Neural cell (in vitro differentiated cells): ENCODE results near the gene LCP2. TPM values are rescaled to one million over a fixed set of nuclear protein-coding genes. Genes with fewer than 3 reads are reported as not detected.

Source experiments
- H2AFZ ChIP-seq: fragments of 200-600, 300-800 bp; sonication (generic), shearing (Covaris generic); 2 replicates; pipeline ENCODE4 v1.6.0; 2014; ENCODE audit warnings: low read depth, mild to moderate bottlenecking, antibody characterized with exemption, low read length, moderate library complexity
- H3F3A ChIP-seq: fragments of 200-600 bp; shearing (Covaris generic); 2 replicates; pipeline ENCODE4 v1.6.1; 2016; ENCODE audit warnings: mild to moderate bottlenecking, moderate library complexity, mixed read lengths, antibody characterized with exemption, low read length; ENCODE audit not compliant: insufficient read depth, poor library complexity, severe bottlenecking
- H3K27ac ChIP-seq: fragments of 200-600, 300-800 bp; sonication (generic), shearing (Covaris generic); 2 replicates; pipeline ENCODE4 v1.5.1; 2014; ENCODE audit warnings: mild to moderate bottlenecking, low read length, moderate library complexity
- H3K27me3 ChIP-seq: fragments of 300-800, 200-600 bp; sonication (generic), shearing (Covaris generic); 2 replicates; pipeline ENCODE4 v1.6.0; 2014; ENCODE audit warnings: mild to moderate bottlenecking, low read depth, low read length, moderate library complexity; ENCODE audit not compliant: insufficient read depth
- H3K36me3 ChIP-seq: fragments of 300-800, 200-600 bp; sonication (generic), shearing (Covaris generic); 2 replicates; pipeline ENCODE4 v1.5.1; 2014; ENCODE audit warnings: mild to moderate bottlenecking, antibody characterized with exemption, low read length, moderate library complexity; ENCODE audit not compliant: insufficient read depth
- H3K4me2 ChIP-seq: fragments of 300-800, 200-600 bp; sonication (generic), shearing (Covaris generic); 2 replicates; pipeline ENCODE4 v1.6.0; 2014; ENCODE audit warnings: mild to moderate bottlenecking, low read length
- H3K4me3 ChIP-seq: fragments of 300-800, 200-600 bp; sonication (generic), shearing (Covaris generic); 2 replicates; pipeline ENCODE4 v1.5.1; 2014; ENCODE audit warnings: mild to moderate bottlenecking, low read length, moderate library complexity
- H3K79me2 ChIP-seq: fragments of 200-600 bp; shearing (Covaris generic); replicated peaks from 2 replicates; pipeline ENCODE4 v1.6.0; 2014; ENCODE audit warnings: mild to moderate bottlenecking, low read length, moderate library complexity; ENCODE audit not compliant: insufficient read depth
- H3K9ac ChIP-seq: fragments of 300-800, 200-600 bp; sonication (generic), shearing (Covaris generic); 2 replicates; pipeline ENCODE4 v1.6.1; 2016; ENCODE audit warnings: mild to moderate bottlenecking, low read length, mixed read lengths
- H3K9me2 ChIP-seq: fragments of 200-600 bp; shearing (Covaris generic); 2 replicates; pipeline ENCODE4 v1.6.1; 2016; ENCODE audit warnings: mild to moderate bottlenecking, low read length, mixed read lengths; ENCODE audit not compliant: insufficient read depth
- H3K9me3 ChIP-seq: fragments of 200-600, 300-800 bp; sonication (generic), shearing (Covaris generic); 2 replicates; pipeline ENCODE4 v1.6.1; 2016; ENCODE audit warnings: mild to moderate bottlenecking, mixed run types, low read length, moderate library complexity, mixed read lengths
- H4K20me1 ChIP-seq: fragments of 200-600 bp; shearing (Covaris generic); 2 replicates; pipeline ENCODE4 v1.6.1; 2016; ENCODE audit warnings: mild to moderate bottlenecking, mixed run types; ENCODE audit not compliant: insufficient read depth
- EP300 ChIP-seq: fragments of 450-650 bp; conservative IDR thresholded peaks from 2 replicates; pipeline ENCODE4 v1.6.1; 2014; ENCODE audit warnings: antibody characterized with exemption, mild to moderate bottlenecking, moderate library complexity; ENCODE audit not compliant: poor library complexity, severe bottlenecking
- EZH2 ChIP-seq: fragments of 200-600, 300-800 bp; shearing (Covaris generic), sonication (generic); IDR thresholded peaks from 2 replicates; pipeline ENCODE4 v1.6.1; 2014; ENCODE audit warnings: antibody characterized with exemption, low read length, borderline replicate concordance, mild to moderate bottlenecking; ENCODE audit not compliant: insufficient read depth, poor library complexity, severe bottlenecking
- MXI1 ChIP-seq: fragments of 450-650 bp; conservative IDR thresholded peaks from 2 replicates; pipeline ENCODE4 v1.6.1; 2014; ENCODE audit warnings: antibody characterized with exemption, mild to moderate bottlenecking; ENCODE audit not compliant: poor library complexity, severe bottlenecking
- POLR2AphosphoS5 ChIP-seq: IDR thresholded peaks from 2 replicates; pipeline ENCODE4 v1.6.1; 2012
- RAD21 ChIP-seq: fragments of 450-650 bp; conservative IDR thresholded peaks from 2 replicates; pipeline ENCODE4 v1.6.1; 2014; ENCODE audit warnings: antibody characterized with exemption, mild to moderate bottlenecking, moderate library complexity
- SMC3 ChIP-seq: fragments of 450-650 bp; conservative IDR thresholded peaks from 2 replicates; pipeline ENCODE4 v1.6.1; 2014; ENCODE audit warnings: antibody characterized with exemption, mild to moderate bottlenecking, moderate library complexity; ENCODE audit not compliant: poor library complexity
- TAF1 ChIP-seq: IDR thresholded peaks from 2 replicates; pipeline ENCODE4 v1.6.1; 2012; ENCODE audit warnings: low read depth
- polyA plus RNA-seq: library from polyadenylated mRNA; depleted of rRNA; stranded (reverse); fragments of >200 nt; gene quantifications from 2 replicates; pipeline ENCODE4 v1.2.3, GENCODE V29; 2014
- TF ChIP-seq, protein P1 (sequence below): fragments of 450-650 bp; IDR thresholded peaks from 2 replicates; pipeline ENCODE4 v1.5.1; 2014; ENCODE audit warnings: antibody characterized with exemption, mild to moderate bottlenecking, moderate library complexity; ENCODE audit not compliant: poor library complexity, severe bottlenecking
- TF ChIP-seq, protein P2 (sequence below): IDR thresholded peaks from 2 replicates; pipeline ENCODE4 v1.6.1; 2012; ENCODE audit warnings: borderline replicate concordance

The LCP2 gene
- polyA plus RNA-seq, 1 donor from 2014 or later, result not detected

- Histone ChIP-seq H4K20me1 (no peaks in the 10 kb centered on the region), H3K9me3 (no peaks in the 10 kb centered on the region), H3K4me2 (no peak overlapping the region), H3F3A (no peaks in the 10 kb centered on the region), H3K9ac (no peak overlapping the region), H3K4me3 (no peak overlapping the region), H2AFZ (no peak overlapping the region), H3K27ac (no peak overlapping the region), H3K27me3 (no peaks in the 10 kb centered on the region), H3K9me2 (no peaks in the 10 kb centered on the region), H3K36me3 (no peaks in the 10 kb centered on the region), H3K79me2 (no peaks in the 10 kb centered on the region)
- no peak for TF ChIP-seq RAD21
- TF ChIP-seq SMC3, result no peak
- TF ChIP-seq, protein P1, sequence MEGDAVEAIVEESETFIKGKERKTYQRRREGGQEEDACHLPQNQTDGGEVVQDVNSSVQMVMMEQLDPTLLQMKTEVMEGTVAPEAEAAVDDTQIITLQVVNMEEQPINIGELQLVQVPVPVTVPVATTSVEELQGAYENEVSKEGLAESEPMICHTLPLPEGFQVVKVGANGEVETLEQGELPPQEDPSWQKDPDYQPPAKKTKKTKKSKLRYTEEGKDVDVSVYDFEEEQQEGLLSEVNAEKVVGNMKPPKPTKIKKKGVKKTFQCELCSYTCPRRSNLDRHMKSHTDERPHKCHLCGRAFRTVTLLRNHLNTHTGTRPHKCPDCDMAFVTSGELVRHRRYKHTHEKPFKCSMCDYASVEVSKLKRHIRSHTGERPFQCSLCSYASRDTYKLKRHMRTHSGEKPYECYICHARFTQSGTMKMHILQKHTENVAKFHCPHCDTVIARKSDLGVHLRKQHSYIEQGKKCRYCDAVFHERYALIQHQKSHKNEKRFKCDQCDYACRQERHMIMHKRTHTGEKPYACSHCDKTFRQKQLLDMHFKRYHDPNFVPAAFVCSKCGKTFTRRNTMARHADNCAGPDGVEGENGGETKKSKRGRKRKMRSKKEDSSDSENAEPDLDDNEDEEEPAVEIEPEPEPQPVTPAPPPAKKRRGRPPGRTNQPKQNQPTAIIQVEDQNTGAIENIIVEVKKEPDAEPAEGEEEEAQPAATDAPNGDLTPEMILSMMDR, result no peak
- TF ChIP-seq EZH2, result no peak
Observed at GRCh38 chr5:170302653-170303501, 5.3 kb upstream of the LCP2 start.

GRCh38 chr5:170301981-170302652 lies 4.5 kb upstream of the LCP2 start:
- H3K27me3 ChIP-seq, result no peaks in the 10 kb centered on the region
- H3K27ac ChIP-seq, result no peak overlapping the region
- H4K20me1 ChIP-seq, result no peaks in the 10 kb centered on the region
- H3K9ac ChIP-seq, result no peak overlapping the region
- H3K9me3 ChIP-seq, result no peaks in the 10 kb centered on the region
- no peak overlapping the region for H3K4me2 ChIP-seq
- no peaks in the 10 kb centered on the region for H3F3A ChIP-seq
- TF ChIP-seq POLR2AphosphoS5 (no peak), SMC3 (no peak), RAD21 (no peak), EP300 (no peak), MXI1 (no peak), TAF1 (no peak), EZH2 (no peak)
- TF ChIP-seq, protein P1, result no peak
- TF ChIP-seq, protein P2, sequence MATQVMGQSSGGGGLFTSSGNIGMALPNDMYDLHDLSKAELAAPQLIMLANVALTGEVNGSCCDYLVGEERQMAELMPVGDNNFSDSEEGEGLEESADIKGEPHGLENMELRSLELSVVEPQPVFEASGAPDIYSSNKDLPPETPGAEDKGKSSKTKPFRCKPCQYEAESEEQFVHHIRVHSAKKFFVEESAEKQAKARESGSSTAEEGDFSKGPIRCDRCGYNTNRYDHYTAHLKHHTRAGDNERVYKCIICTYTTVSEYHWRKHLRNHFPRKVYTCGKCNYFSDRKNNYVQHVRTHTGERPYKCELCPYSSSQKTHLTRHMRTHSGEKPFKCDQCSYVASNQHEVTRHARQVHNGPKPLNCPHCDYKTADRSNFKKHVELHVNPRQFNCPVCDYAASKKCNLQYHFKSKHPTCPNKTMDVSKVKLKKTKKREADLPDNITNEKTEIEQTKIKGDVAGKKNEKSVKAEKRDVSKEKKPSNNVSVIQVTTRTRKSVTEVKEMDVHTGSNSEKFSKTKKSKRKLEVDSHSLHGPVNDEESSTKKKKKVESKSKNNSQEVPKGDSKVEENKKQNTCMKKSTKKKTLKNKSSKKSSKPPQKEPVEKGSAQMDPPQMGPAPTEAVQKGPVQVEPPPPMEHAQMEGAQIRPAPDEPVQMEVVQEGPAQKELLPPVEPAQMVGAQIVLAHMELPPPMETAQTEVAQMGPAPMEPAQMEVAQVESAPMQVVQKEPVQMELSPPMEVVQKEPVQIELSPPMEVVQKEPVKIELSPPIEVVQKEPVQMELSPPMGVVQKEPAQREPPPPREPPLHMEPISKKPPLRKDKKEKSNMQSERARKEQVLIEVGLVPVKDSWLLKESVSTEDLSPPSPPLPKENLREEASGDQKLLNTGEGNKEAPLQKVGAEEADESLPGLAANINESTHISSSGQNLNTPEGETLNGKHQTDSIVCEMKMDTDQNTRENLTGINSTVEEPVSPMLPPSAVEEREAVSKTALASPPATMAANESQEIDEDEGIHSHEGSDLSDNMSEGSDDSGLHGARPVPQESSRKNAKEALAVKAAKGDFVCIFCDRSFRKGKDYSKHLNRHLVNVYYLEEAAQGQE, result no peak
- no peaks in the 10 kb centered on the region for H3K36me3 ChIP-seq
- no peak overlapping the region for H2AFZ ChIP-seq
- H3K9me2 ChIP-seq, result no peaks in the 10 kb centered on the region
- no peak overlapping the region for H3K4me3 ChIP-seq
- no peaks in the 10 kb centered on the region for H3K79me2 ChIP-seq
